GM21526 (cell line): ENCODE data around the gene PPP1R15A.
"Not testable (repeated sequence)": the region's sequence is repeated elsewhere in the genome, so short reads cannot be mapped to it uniquely, and the experiment has no call there.

Source experiments
- ATAC-seq: cut with Tn5 transposase; IDR thresholded peaks from one replicate; pipeline ENCODE4 v1.9.1; 2021; ENCODE audit warnings: moderate library complexity; ENCODE audit not compliant: unreplicated experiment, low FRiP score

Gene PPP1R15A

DNA sequence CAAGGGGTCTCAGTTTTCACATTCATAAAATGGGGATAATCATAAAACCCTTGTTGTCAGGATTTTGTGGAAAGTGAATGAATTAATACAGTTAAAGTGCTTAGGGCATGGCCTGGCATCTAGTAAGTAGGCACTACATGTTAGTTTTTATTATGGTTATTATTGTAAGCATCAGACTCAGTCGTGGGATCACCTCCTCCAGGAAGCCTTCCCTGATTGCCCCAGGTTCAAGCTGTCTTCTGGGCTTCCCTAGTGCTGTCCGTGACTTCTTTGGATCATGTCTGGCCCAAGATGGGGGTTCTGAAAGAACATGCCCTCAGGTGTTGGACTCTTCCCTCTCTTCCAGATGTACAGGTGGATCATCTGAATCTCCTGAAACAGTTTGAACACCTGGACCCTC is 38.6 kb downstream of the PPP1R15A start:
- ATAC-seq, result no peak

DNA sequence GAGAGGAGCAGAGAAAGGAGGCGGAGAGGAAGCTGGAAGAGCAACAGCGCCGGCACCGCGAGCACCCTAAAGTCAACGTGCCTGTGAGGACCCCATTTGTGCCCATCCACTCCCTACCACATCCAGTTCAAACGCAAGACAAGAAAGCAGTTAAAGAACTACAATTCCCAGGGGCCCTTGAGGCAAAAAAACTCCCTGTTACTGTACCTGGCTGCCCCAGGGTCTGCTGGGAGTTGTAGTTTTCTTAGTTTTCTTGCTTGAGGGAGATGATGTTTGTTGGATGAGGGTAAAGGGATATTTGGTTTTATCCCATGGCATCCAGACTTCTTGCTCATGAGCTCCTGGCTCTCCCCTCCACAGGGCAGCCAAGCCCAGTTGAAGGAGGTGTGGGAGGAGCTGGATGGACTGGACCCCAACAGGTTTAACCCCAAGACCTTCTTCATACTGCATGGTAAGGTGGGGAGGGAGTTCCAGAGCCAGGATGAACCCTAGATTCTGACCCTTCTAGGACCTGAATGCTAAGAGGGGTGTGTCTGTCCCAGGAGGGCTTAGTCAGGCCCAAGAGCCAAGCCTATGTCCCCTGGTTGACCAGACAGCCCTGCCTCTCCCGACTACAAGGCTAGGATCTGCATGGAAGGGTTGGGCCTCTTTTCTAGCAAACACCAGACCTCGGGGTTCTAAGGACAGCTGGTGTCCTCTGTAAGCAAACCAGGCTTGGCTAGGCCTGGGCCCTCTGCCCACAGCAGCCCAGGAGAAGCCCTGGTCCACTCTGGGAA is 41.1 kb downstream of the PPP1R15A start:
- ATAC-seq, result no peak

- ATAC-seq, result no peak
Observed at GRCh38 chr19:48914181-48914580, 42.0 kb downstream of the PPP1R15A start.

- no peak for ATAC-seq
Observed at GRCh38 chr19:48915757-48916156, 43.5 kb downstream of the PPP1R15A start.

- no peak for ATAC-seq
Observed at GRCh38 chr19:48918071-48918470, 45.9 kb downstream of the PPP1R15A start.

DNA sequence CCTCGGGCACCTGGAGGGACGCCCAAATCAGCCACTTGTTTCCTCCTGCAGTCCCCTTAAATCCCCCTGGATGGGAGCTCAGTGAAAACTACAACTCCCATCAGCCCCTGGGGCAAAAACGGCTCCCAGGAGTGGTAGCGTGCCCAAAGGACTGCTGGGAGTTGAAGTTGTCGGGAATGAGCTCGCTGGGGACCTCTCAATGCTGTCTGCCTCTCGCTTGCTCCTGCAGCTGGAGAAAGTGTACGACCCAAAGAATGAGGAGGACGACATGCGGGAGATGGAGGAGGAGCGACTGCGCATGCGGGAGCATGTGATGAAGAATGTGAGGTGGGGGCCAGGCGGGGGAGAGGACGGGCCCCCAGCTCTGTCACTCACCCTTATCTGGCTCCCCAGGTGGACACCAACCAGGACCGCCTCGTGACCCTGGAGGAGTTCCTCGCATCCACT is 46.6 kb downstream of the PPP1R15A start:
- no peak for ATAC-seq

- not testable (repeated sequence) for ATAC-seq
Observed at GRCh38 chr19:48919271-48919670, 47.0 kb downstream of the PPP1R15A start.

GRCh38 chr19:48920949-48921348 is 48.7 kb downstream of the PPP1R15A start:
- ATAC-seq, result no peak

DNA sequence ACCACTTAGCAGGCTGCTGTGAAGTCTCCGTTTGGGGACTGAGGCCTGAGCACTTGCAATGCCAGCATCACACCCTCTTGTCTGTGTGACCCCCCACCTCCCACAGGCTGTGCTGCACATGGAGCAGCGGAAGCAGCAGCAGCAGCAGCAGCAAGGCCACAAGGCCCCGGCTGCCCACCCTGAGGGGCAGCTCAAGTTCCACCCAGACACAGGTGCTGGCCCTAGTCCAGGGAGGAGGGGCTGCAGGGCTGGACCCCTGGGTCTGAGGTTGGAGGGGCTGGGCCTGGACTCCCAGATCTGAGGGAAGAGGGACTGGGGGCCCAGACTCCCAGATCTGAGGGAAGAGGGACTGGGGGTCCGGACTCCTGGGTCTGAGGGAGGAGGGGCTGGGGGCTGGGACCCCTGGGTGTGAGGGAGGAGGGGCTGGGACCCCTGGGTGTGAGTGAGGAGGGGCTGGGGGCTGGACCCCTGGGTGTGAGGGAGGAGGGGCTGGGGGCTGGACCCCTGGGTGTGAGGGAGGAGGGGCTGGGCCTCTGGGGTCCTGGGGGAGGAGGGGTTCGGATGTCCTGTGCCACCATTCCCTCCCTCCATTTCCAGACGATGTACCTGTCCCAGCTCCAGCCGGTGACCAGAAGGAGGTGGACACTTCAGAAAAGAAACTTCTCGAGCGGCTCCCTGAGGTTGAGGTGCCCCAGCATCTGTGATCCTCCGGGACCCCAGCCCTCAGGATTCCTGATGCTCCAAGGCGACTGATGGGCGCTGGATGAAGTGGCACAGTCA is 49.7 kb downstream of the PPP1R15A start:
- ATAC-seq, result no peak

DNA sequence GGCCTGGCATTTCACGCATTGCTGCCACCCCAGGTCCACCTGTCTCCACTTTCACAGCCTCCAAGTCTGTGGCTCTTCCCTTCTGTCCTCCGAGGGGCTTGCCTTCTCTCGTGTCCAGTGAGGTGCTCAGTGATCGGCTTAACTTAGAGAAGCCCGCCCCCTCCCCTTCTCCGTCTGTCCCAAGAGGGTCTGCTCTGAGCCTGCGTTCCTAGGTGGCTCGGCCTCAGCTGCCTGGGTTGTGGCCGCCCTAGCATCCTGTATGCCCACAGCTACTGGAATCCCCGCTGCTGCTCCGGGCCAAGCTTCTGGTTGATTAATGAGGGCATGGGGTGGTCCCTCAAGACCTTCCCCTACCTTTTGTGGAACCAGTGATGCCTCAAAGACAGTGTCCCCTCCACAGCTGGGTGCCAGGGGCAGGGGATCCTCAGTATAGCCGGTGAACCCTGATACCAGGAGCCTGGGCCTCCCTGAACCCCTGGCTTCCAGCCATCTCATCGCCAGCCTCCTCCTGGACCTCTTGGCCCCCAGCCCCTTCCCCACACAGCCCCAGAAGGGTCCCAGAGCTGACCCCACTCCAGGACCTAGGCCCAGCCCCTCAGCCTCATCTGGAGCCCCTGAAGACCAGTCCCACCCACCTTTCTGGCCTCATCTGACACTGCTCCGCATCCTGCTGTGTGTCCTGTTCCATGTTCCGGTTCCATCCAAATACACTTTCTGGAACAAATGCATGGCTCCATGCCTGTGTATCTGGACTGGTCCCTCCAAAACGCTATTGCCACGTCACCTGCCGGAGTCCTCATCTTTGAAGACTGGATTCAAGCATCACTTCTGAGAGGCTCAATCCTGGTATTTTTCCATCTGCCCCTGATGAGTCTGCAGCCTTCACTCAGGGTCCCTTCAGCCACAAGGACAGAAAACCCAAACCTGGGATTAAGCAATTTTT is 50.6 kb downstream of the PPP1R15A start:
- no peak for ATAC-seq

GRCh38 chr19:48925240-48925843 is 53.1 kb downstream of the PPP1R15A start:
- no peak for ATAC-seq
